Prostate gland (tissue), 2 donors: ENCODE data around the gene BTF3. TPM values are rescaled to one million over a fixed set of nuclear protein-coding genes. Genes with fewer than 3 reads are reported as not detected.
"Not testable (repeated sequence)": the region's sequence is repeated elsewhere in the genome, so short reads cannot be mapped to it uniquely, and the experiment has no call there.

Source experiments
- DNase-seq: peaks from one replicate; pipeline ENCODE4 v3.0.0-alpha.2; 2019; ENCODE audit warnings: low spot score
- H3K27ac ChIP-seq, 2 donors: fragments of 200-600 bp; sonication (generic); 2 replicates each; pipeline ENCODE4 v1.5.1; 2017 to 2019
- H3K27me3 ChIP-seq: fragments of 200-600 bp; sonication (generic); replicated peaks from 2 replicates; pipeline ENCODE4 v1.5.1; 2019; ENCODE audit not compliant: insufficient read depth
- H3K36me3 ChIP-seq, 2 donors: fragments of 200-600 bp; sonication (generic); 1 replicate in 1 of 2; 2 replicates in 1 of 2; pipeline versions ENCODE4 v1.5.1 to v1.8.1; 2017 to 2019
- H3K4me1 ChIP-seq: fragments of 200-600 bp; sonication (generic); replicated peaks from 2 replicates; pipeline ENCODE4 v1.5.1; 2019
- H3K4me3 ChIP-seq, 2 donors: fragments of 200-600 bp; sonication (generic); 2 replicates each; pipeline ENCODE4 v1.5.1; 2017 to 2019
- H3K9me3 ChIP-seq: fragments of 200-600 bp; sonication (generic); 2 replicates; pipeline ENCODE4 v1.5.1; 2017
- CTCF ChIP-seq, 4 experiments: fragments of 200-600 bp in 2 of 4; fragments of 450-650 bp in 2 of 4; sonication (generic) in 2 of 4; IDR thresholded peaks; 1 replicate in 3 of 4; 2 replicates in 1 of 4; pipeline ENCODE4 v1.5.1; 2016 to 2019; ENCODE audit warnings: antibody characterized with exemption in 4 of 4, mild to moderate bottlenecking in 2 of 4, moderate library complexity in 2 of 4
- POLR2A ChIP-seq: fragments of 450-650 bp; IDR thresholded peaks from one replicate; pipeline ENCODE4 v1.6.1; 2016; ENCODE audit warnings: antibody characterized with exemption, mild to moderate bottlenecking
- POLR2AphosphoS5 ChIP-seq: sonication (generic); formaldehyde crosslinking; IDR thresholded peaks from one replicate; pipeline ENCODE4 v1.6.1; 2017; ENCODE audit warnings: antibody characterized with exemption
- WGBS: methylation state at CpG from one replicate; pipeline ENCODE4 v1.1.5; 2018; 5-methylcytosine and 5-hydroxymethylcytosine counted together
- intact Hi-C: fragments of 100-400 bp; cut with DNase I; formaldehyde crosslinking; loops from one replicate; pipeline ENCODE4 v1.14.2; 2022
- total RNA-seq, 2 donors: library from RNA; depleted of rRNA; stranded (reverse); fragments of >200 nt; gene quantifications; one replicate each; pipeline ENCODE4 v1.1.0, GENCODE V29; 2016

Gene BTF3
- total RNA-seq, 2 donors from 2014 or later, result 363 to 598 TPM

GRCh38 chr5:73506459-73506955 is 8.3 kb downstream of the BTF3 start:
- H3K9me3 ChIP-seq, result no peaks in the 10 kb centered on the region
- H3K27ac ChIP-seq, result no peak overlapping the region
- no peak for DNase-seq
- WGBS, result 83% methylated on average over 5 of the region's 5 CpGs
- TF ChIP-seq CTCF (IDR thresholded peaks at IDR 0.05) (no peak), POLR2A (no peak), POLR2AphosphoS5 (no peak)
- H3K4me3 ChIP-seq, result no peak overlapping the region
- no peaks in the 10 kb centered on the region for H3K4me1 ChIP-seq
- intact Hi-C loops, result no loop called here
- peaks cover 5 to 9% of the 10 kb centered on the region in 2 donors for H3K36me3 ChIP-seq
- no peaks in the 10 kb centered on the region for H3K27me3 ChIP-seq

DNA sequence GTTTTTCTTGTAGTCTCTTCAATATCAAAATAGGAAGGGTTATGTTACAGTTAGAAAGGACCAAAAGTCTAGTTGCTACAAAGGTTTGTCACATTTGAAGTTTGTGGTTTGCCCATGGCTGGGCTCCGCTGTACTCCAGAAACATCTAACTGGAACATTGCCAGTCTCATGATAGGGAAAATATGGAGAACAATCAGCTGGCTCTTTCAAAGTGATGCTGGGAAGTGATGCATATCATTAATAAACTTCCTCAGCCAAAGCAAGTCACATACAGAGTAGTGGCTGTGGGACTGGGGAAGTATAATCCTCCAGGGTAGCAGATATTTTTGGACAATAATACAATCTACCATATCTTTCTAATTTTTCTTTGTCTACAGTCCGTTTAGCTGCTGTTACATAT is 8.8 kb downstream of the BTF3 start:
- Histone ChIP-seq H3K27me3 (no peaks in the 10 kb centered on the region), H3K4me1 (no peaks in the 10 kb centered on the region), H3K9me3 (no peaks in the 10 kb centered on the region), H3K4me3 (no peak overlapping the region), H3K27ac (no peak overlapping the region), H3K36me3 (peaks cover 5 to 9% of the 10 kb centered on the region in 2 donors)
- DNase-seq, result no peak
- TF ChIP-seq POLR2A, result no peak
- intact Hi-C loops, result no loop called here
- 46% methylated on average over 2 of the region's 2 CpGs for WGBS

- H3K27ac ChIP-seq, H3K4me3 ChIP-seq, DNase-seq, H3K4me1 ChIP-seq, intact Hi-C loops, H3K9me3 ChIP-seq, H3K27me3 ChIP-seq, H3K36me3 ChIP-seq: not testable (repeated sequence)
- 97% methylated on average over 26 of the region's 26 CpGs for WGBS
These were observed 10.3 kb downstream of the BTF3 start for GRCh38 chr5:73508521-73508920.

- intact Hi-C loops, result no loop called here
- Histone ChIP-seq H3K36me3 (no peaks in the 10 kb centered on the region), H3K27me3 (no peaks in the 10 kb centered on the region), H3K9me3 (no peaks in the 10 kb centered on the region), H3K27ac (no peak overlapping the region), H3K4me3 (no peak overlapping the region), H3K4me1 (no peaks in the 10 kb centered on the region)
- no peak for TF ChIP-seq POLR2AphosphoS5
- no peak for TF ChIP-seq POLR2A
- no peak for TF ChIP-seq CTCF (IDR thresholded peaks at IDR 0.05)
- no peak for DNase-seq
- 89% methylated on average over 3 of the region's 3 CpGs for WGBS
These were observed 15.8 kb downstream of the BTF3 start for GRCh38 chr5:73513996-73514395.

DNA sequence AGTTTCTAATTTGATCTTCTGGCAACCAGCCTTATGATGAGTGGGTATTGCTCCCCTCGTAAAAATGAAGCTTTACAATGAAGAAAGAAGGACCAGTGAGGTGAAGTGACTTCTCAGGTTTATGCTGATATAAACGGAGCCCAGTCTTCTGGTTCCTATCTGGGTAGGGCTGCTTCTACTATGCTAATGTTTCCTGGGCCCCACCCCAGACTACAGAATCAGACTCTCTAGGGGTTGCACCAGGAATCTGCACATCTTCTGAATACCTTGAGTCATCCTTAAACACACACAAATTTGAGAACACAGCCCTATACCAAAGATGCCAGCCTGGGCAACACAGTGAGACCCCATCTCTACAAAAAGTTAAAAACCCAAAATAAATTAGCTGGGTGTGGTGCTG is 16.2 kb downstream of the BTF3 start:
- intact Hi-C loops, result no loop called here
- WGBS, result 27% methylated on average over 2 of the region's 2 CpGs

More for the DNA sequence above, 16.2 kb downstream of the BTF3 start:
- Histone ChIP-seq H3K36me3 (no peaks in the 10 kb centered on the region), H3K9me3 (no peaks in the 10 kb centered on the region), H3K4me3 (no peak overlapping the region), H3K27ac (no peak overlapping the region), H3K4me1 (no peaks in the 10 kb centered on the region), H3K27me3 (no peaks in the 10 kb centered on the region)
- TF ChIP-seq POLR2A, result no peak
- no peak for TF ChIP-seq POLR2AphosphoS5
- no peak for TF ChIP-seq CTCF (IDR thresholded peaks at IDR 0.05)
- no peak for DNase-seq
